CD14-positive monocyte (primary cell): ENCODE results near the gene TPP2. TPM values are rescaled to one million over a fixed set of nuclear protein-coding genes. Genes with fewer than 3 reads are reported as not detected.

Source experiments
- DNase-seq, 3 donors: peaks; one replicate each; pipeline ENCODE4 v3.0.0-alpha.2; 2011 to 2022
- H2AFZ ChIP-seq: 2 replicates; pipeline ENCODE4 v1.6.0; 2012; ENCODE audit warnings: mild to moderate bottlenecking, low read depth, low read length, inconsistent platforms; ENCODE audit not compliant: insufficient read depth, poor library complexity, severe bottlenecking
- H3K27ac ChIP-seq, 2 donors: 1 replicate in 1 of 2; 2 replicates in 1 of 2; pipeline ENCODE4 v1.5.1; 2012 to 2013; ENCODE audit warnings: low read length in 2 of 2, control low read depth in 1 of 2, inconsistent platforms in 1 of 2, low read depth in 1 of 2, mild to moderate bottlenecking in 1 of 2
- H3K27me3 ChIP-seq, 2 donors: one replicate each; pipeline versions ENCODE4 v1.6.0 to v1.6.1; 2011 to 2013; ENCODE audit warnings: low read length in 2 of 2; ENCODE audit not compliant: control insufficient read depth in 2 of 2, insufficient read depth in 2 of 2
- H3K36me3 ChIP-seq, 2 donors: replicated peaks in 1 of 2; 1 replicate in 1 of 2; 2 replicates in 1 of 2; pipeline versions ENCODE4 v1.5.1 to v1.6.1; 2012 to 2013; ENCODE audit warnings: low read length in 2 of 2, control low read depth in 1 of 2, inconsistent platforms in 1 of 2, mild to moderate bottlenecking in 1 of 2; ENCODE audit not compliant: insufficient read depth in 2 of 2, control insufficient read depth in 1 of 2
- H3K4me1 ChIP-seq, 2 donors: 1 replicate in 1 of 2; 2 replicates in 1 of 2; pipeline versions ENCODE4 v1.5.1 to v1.6.1; 2012 to 2013; ENCODE audit warnings: low read length in 2 of 2, control low read depth in 1 of 2, inconsistent platforms in 1 of 2, mild to moderate bottlenecking in 1 of 2, moderate library complexity in 1 of 2; ENCODE audit not compliant: insufficient read depth in 2 of 2, control insufficient read depth in 1 of 2
- H3K4me2 ChIP-seq: replicated peaks from 2 replicates; pipeline ENCODE3; 2012; ENCODE audit warnings: low read length, moderate library complexity, mild to moderate bottlenecking; ENCODE audit not compliant: poor library complexity, severe bottlenecking; ENCODE audit errors: extremely low read depth
- H3K4me3 ChIP-seq, 3 experiments: fragments of 200-600 bp in 1 of 3; sonication (generic) in 1 of 3; replicated peaks in 1 of 3; 1 replicate in 2 of 3; 2 replicates in 1 of 3; pipeline ENCODE4 v1.5.1; 2011 to 2013; ENCODE audit warnings: low read length in 3 of 3, mild to moderate bottlenecking in 3 of 3, control low read depth in 2 of 3, low read depth in 2 of 3, inconsistent platforms in 1 of 3, moderate library complexity in 1 of 3
- H3K79me2 ChIP-seq: 2 replicates; pipeline ENCODE4 v1.6.0; 2012; ENCODE audit warnings: mild to moderate bottlenecking, control low read depth, inconsistent platforms, low read length, moderate library complexity; ENCODE audit not compliant: insufficient read depth
- H3K9ac ChIP-seq: 2 replicates; pipeline ENCODE4 v1.6.0; 2017; ENCODE audit warnings: low read length, mild to moderate bottlenecking; ENCODE audit not compliant: insufficient read depth, poor library complexity, severe bottlenecking
- H3K9me3 ChIP-seq, 2 donors: replicated peaks in 1 of 2; 1 replicate in 1 of 2; 2 replicates in 1 of 2; pipeline versions ENCODE4 v1.5.1 to v1.6.1; 2012 to 2013; ENCODE audit warnings: low read length in 2 of 2, control low read depth in 1 of 2; ENCODE audit not compliant: control insufficient read depth in 1 of 2, insufficient read depth in 1 of 2
- H4K20me1 ChIP-seq: 2 replicates; pipeline ENCODE4 v1.6.0; 2012; ENCODE audit warnings: mild to moderate bottlenecking, low read length, control low read depth, moderate library complexity; ENCODE audit not compliant: insufficient read depth
- H3K27ac Mint-ChIP-seq, 7 donors: one replicate each; pipeline ENCODE4 v1.8.0; 2020; ENCODE audit warnings: mild to moderate bottlenecking in 7 of 7, mixed read lengths in 7 of 7, moderate library complexity in 6 of 7, inconsistent platforms in 2 of 7
- H3K27me3 Mint-ChIP-seq, 3 donors: one replicate each; pipeline ENCODE4 v1.8.0; 2021 to 2022; ENCODE audit warnings: low read depth in 3 of 3, mild to moderate bottlenecking in 3 of 3, mixed read lengths in 3 of 3, moderate library complexity in 3 of 3, inconsistent platforms in 1 of 3
- H3K36me3 Mint-ChIP-seq, 2 donors: one replicate each; pipeline ENCODE4 v1.8.0; 2020; ENCODE audit warnings: mixed read lengths in 2 of 2, inconsistent platforms in 1 of 2, mild to moderate bottlenecking in 1 of 2
- H3K4me1 Mint-ChIP-seq: one replicate; pipeline ENCODE4 v1.8.0; 2020; ENCODE audit warnings: mild to moderate bottlenecking, mixed read lengths
- H3K4me3 Mint-ChIP-seq, 2 donors: one replicate each; pipeline ENCODE4 v1.8.0; 2020; ENCODE audit warnings: mild to moderate bottlenecking in 2 of 2, mixed read lengths in 2 of 2, moderate library complexity in 1 of 2
- H3K9me3 Mint-ChIP-seq, 7 donors: one replicate each; pipeline ENCODE4 v1.8.0; 2020 to 2022; ENCODE audit warnings: mixed read lengths in 7 of 7, mild to moderate bottlenecking in 6 of 7, moderate library complexity in 6 of 7, inconsistent platforms in 2 of 7
- WGBS: methylation state at CpG from one replicate; pipeline ENCODE4 v1.1.5; 2013; ENCODE audit warnings: missing lambda C conversion rate; ENCODE audit not compliant: insufficient coverage; 5-methylcytosine and 5-hydroxymethylcytosine counted together
- intact Hi-C, 2 donors: fragments of 100-400 bp; cut with micrococcal nuclease; formaldehyde crosslinking; loops; one replicate each; pipeline versions ENCODE4 v1.15.0 to v1.15.1; 2023
- polyA plus RNA-seq, 3 donors: library from polyadenylated mRNA; depleted of rRNA in 1 of 3; unstranded in 2 of 3; stranded (reverse) in 1 of 3; fragments of 300-500 nt in 2 of 3; fragments of >200 nt in 1 of 3; fragmentation: Illumina TruSeq in 2 of 3; gene quantifications; 1 replicate in 2 of 3; 2 replicates in 1 of 3; pipeline ENCODE4 v1.2.3, GENCODE V29; 2012 to 2021
- TF ChIP-seq, protein P1 (sequence below): fragments of 200-600 bp; IDR thresholded peaks from one replicate; pipeline ENCODE4 v1.8.0; 2022; ENCODE audit warnings: antibody characterized with exemption, mild to moderate bottlenecking

The TPP2 gene
- polyA plus RNA-seq, 3 donors: 18.0 to 39.7 (median 26.0) TPM

DNA sequence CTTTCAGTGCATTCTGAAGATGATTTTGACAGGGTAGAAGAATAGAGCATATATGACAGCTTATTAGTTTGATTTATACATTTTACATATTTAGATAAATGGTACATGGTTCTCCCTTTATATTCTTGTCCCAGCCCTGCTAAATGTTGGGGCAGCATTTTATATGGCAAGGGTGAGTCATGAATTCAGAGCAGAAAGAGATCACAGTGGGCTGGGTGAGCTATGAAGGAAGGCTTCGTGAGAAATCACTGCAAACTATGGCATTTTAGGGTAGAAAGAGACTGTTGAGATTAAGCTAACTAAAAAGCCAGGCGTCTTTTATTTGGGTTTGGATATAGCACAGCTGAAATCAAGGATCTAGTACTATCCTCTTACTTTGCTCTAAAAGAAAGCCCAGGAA lies 122.0 kb downstream of the TPP2 start:
- Histone ChIP-seq H3K79me2 (no peaks in the 10 kb centered on the region), H3K27ac (no peak overlapping the region), H3K27me3 (no peaks in the 10 kb centered on the region), H3K36me3 (no peaks in the 10 kb centered on the region), H4K20me1 (no peaks in the 10 kb centered on the region), H3K9me3 (no peaks in the 10 kb centered on the region), H3K4me2 (no peak overlapping the region), H2AFZ (no peak overlapping the region), H3K4me3 (no peak overlapping the region), H3K9ac (no peak overlapping the region), H3K4me1 (no peaks in the 10 kb centered on the region)
- TF ChIP-seq, protein P1, sequence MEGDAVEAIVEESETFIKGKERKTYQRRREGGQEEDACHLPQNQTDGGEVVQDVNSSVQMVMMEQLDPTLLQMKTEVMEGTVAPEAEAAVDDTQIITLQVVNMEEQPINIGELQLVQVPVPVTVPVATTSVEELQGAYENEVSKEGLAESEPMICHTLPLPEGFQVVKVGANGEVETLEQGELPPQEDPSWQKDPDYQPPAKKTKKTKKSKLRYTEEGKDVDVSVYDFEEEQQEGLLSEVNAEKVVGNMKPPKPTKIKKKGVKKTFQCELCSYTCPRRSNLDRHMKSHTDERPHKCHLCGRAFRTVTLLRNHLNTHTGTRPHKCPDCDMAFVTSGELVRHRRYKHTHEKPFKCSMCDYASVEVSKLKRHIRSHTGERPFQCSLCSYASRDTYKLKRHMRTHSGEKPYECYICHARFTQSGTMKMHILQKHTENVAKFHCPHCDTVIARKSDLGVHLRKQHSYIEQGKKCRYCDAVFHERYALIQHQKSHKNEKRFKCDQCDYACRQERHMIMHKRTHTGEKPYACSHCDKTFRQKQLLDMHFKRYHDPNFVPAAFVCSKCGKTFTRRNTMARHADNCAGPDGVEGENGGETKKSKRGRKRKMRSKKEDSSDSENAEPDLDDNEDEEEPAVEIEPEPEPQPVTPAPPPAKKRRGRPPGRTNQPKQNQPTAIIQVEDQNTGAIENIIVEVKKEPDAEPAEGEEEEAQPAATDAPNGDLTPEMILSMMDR: no peak
- Mint-ChIP-seq H3K4me1 (peaks cover 1% of the 10 kb centered on the region), H3K27me3 (peaks cover 0 to 8% (median 1%) of the 10 kb centered on the region in 3 donors), H3K27ac (peak overlapping the region in 1 of 7 donors; percentile 32), H3K4me3 (no peak overlapping the region), H3K36me3 (no peaks in the 10 kb centered on the region), H3K9me3 (peaks cover 0 to 2% (median 0%) of the 10 kb centered on the region in 7 donors)
- DNase-seq: no peak
- intact Hi-C loops: no loop called here
- 67% methylated on average over 1 of the region's 2 CpGs for WGBS

DNA sequence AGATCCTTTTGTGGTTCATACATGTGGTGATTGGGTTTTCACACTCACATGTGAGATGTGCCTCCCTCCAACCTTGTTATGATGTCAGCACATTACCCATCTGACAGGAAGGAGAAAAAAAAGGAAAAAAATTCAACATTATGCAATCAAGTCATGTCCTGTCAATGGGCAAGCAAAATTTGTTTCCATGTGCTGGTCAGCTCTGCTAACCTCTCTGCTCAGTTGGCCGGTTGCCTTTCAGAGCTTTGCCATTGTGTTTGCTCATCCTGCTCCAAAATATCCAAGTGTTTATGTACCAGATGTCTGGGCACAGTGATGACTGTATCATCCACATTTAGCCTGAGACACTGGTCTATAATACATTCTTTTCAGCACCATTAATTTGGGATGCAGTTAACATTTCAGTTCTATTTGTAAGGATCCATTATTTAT lies 125.0 kb downstream of the TPP2 start:
- whole genome bisulfite sequencing: 0% methylated on average over 1 of the region's 1 CpG
- Histone ChIP-seq H3K9ac (no peak overlapping the region), H3K36me3 (no peaks in the 10 kb centered on the region), H3K27ac (no peak overlapping the region), H3K4me2 (no peak overlapping the region), H3K27me3 (no peaks in the 10 kb centered on the region), H3K4me1 (no peaks in the 10 kb centered on the region), H3K79me2 (no peaks in the 10 kb centered on the region), H2AFZ (no peak overlapping the region), H4K20me1 (no peaks in the 10 kb centered on the region), H3K4me3 (no peak overlapping the region), H3K9me3 (no peaks in the 10 kb centered on the region)
- TF ChIP-seq, protein P1: no peak
- no peak overlapping the region for H3K4me3 Mint-ChIP-seq
- no peaks in the 10 kb centered on the region for H3K27me3 Mint-ChIP-seq
- peak in 1 of 3 donors; percentile 7 for DNase-seq
- intact Hi-C loops: no loop called here
- peaks cover 0 to 2% (median 0%) of the 10 kb centered on the region in 7 donors for H3K9me3 Mint-ChIP-seq
- H3K36me3 Mint-ChIP-seq: no peaks in the 10 kb centered on the region
- H3K27ac Mint-ChIP-seq: no peak overlapping the region
- peaks cover 1% of the 10 kb centered on the region for H3K4me1 Mint-ChIP-seq
